HG02938 (cell line): ENCODE results near the gene SNAPC1.
A peak's percentile ranks its signal among the peaks of the same experiment; 100 is the strongest.

Source experiments
- ATAC-seq: cut with Tn5 transposase; IDR thresholded peaks from one replicate; pipeline ENCODE4 v1.9.1; 2021; ENCODE audit warnings: mild to moderate bottlenecking, moderate library complexity; ENCODE audit not compliant: unreplicated experiment

The SNAPC1 gene

DNA sequence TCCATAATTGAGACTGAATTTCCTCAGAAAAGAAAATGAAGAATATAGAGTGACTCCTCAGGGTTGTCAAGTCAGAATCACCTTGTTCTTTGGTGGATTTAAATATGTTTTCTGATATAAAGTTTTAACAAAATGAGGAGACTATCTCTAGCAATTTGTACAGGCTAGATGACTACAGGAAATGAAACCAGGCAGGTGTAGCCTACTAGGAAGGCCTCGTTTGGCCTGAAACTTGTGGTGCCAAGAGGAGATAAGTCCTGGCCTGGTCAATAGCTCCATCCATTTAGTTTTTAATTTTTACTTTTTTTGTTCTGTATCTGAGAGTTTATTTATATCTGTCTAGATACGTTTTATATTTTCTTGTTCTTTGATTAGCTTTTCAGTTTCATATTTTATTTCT, 41.5 kb downstream of the SNAPC1 start:
- no peak for ATAC-seq

DNA sequence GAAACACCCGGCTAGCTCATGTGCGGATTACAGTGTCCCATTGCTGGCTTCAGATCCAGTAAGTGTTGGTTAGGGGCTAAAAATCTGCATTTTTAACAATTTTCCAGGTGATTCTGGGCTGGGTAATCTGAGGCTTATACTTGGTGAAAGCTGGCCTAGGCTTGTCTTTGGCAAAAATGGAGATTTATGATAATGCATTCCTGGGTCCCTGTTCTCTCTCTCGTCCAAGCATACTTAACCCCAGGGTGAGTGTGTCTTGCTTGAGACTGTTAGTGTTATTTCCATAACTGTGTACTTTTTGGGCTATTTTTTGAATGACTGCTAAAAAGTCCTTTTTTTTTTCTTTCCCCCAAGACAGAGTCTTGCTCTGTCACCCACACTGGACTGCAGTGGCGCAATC, 43.2 kb downstream of the SNAPC1 start:
- no peak for ATAC-seq

DNA sequence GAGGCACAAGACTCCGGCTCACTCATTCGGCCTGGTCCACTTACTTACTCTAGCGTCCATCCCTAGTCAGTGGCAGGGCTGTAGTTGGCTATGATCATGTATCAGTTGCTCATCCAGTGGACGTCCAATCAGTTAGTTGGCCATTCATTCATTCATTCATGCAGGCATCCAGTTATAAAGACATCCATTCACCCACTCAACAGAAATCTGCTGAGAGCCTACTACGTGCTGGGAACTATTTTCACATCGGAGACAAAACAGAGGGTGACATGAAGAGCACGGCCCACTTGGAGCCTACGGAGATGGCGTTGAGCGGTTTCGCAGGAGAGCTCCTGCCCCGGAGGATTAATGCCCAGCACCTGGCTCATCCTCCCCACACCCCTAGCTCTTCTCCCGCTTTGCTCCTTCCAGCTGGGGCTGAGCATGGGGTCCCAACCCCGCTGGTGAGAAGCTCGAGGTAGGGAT, 49.7 kb downstream of the SNAPC1 start:
- ATAC-seq, result no peak

DNA sequence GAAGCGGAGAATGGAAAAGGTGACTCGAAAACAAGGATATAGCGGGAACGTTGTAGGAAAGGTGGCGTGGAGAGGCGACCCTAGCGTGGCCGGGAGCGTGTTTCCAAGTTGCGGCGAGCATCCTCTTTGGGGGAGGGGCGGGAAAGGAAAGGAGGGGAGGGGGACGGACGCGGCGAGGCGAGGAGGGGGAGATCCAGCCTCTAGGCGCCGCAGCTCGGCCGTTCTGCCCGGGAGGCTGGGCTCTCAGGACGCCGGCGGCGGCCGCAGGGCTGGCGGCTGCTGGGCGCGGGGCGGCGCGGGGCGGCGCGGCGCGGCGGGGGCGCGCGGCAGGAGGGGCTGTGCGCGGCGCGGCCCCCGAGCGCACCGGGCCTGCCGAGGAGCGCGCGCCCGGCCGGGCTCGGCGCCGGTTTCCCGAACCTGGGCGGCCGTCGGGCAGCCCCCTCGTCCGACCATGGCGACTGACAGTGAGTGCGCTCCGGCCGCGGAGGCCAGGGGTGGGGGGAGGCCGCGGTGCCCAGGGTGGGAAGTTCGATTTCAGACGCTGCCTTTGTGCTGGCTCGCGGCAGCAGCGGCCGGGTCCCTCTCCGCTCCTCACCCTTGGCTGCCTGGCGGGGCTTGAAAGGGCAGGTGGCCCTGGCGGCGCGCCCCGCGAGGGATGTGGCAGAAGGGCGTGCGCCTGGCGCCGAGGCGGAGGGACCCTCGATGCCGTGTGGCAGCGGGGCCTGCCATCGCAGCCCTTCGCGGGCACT, 50.3 kb downstream of the SNAPC1 start, which contains the start of gene SYT16:
Gene SYT16, plus strand, starts transcription at position 357 of the 749 bp plus-strand sequence.
- no peak for ATAC-seq

DNA sequence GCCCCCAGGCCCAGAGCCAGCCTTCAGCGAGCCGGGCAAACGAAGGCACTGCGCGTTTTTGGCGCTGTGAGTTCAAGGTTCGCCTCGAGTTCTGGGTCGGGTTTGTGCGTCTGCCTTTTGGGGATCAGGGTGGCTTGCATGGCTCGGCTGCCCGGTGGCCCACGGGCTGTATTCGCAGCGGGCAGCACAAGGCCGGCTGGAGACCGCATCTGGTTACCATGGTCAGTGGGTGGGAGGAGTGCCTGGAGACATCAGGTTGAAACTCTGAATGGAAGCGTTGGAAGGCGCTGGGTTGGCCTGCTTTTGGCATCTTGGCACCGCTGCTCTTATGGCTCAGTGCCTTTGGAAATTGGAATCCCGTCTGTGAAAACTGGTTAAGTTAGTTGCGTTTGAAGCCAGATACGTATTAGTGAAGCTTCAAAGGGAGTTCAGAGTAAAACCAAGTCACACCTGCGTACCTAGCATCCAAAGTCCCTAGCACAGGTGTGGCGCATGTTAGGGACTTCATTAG, 50.9 kb downstream of the SNAPC1 start:
- ATAC-seq, result no peak

DNA sequence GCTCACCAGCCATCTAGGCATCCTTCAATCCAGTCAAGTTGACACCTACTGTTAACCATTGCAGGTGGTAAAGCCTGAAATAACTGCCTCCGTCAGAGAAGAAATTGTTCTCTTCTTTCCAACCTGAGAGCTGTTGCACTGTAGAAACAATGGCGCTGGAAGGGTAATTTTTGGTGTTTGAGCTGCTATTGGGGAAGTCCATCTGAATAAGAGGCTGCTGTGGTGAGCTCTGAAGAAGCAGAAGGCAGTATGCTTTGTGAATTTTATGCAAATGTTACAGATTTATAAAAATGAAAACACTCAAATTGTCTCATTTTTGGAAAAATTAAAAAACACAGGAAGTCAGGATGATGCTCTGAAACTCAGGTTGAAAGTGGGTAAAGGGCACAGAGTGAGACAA, 60.2 kb downstream of the SNAPC1 start:
- ATAC-seq, result no peak

DNA sequence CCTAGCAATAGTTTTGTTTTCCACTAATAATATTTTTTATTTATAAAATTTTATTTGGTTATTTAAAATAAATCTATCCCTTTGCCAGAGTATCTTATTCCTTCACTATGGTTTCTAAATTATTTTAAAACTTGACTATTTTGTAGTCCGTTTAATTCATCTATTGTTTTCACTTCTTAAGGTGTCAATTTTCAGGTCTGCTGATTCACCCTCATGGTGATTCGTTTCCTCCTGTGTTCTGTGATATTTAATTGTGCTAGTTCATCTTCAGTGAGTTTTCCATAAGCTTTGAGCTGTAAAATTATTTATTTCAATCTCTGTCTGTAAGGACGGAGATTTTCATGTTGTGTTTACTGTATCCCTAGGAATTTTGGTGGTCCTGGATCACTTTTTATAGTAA, 70.6 kb downstream of the SNAPC1 start:
- ATAC-seq, result no peak

DNA sequence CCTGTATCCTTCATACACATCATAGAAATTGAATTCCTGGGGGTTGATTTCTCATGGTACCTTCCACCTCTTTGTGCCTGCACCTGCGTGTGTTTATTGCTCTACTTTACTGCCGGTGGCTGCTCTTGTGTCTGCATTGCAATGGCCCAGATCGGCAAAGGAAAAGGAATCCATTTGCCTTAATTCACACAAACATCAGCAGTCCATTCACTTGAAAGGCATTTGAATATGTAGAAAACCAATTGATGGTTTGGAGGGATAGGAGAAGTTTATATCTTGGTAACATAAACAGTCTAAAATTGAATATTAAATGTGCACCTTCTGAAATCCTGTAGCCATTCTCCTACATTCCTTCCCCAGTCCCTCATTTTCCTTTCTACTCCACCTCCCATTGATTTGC, 74.0 kb downstream of the SNAPC1 start:
- ATAC-seq, result no peak

DNA sequence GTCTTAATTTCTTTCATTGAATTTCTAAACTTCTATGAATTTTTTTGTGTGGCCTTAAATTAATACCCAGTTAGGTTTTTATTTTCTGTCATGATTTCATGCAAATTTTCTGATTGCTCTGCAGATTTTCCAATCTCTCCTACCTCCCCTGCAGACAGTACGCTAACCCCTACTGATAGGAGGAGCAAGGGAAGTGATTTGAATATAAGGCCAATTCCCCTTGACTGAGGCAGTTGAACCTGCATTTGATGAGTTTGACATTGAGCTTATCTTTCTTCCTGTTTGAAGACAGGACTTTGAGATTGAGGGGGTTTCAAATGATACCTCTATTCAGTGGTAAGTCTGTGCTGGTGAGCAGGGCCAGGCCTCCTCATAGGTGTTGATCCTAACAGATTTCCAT, 74.6 kb downstream of the SNAPC1 start:
- no peak for ATAC-seq

DNA sequence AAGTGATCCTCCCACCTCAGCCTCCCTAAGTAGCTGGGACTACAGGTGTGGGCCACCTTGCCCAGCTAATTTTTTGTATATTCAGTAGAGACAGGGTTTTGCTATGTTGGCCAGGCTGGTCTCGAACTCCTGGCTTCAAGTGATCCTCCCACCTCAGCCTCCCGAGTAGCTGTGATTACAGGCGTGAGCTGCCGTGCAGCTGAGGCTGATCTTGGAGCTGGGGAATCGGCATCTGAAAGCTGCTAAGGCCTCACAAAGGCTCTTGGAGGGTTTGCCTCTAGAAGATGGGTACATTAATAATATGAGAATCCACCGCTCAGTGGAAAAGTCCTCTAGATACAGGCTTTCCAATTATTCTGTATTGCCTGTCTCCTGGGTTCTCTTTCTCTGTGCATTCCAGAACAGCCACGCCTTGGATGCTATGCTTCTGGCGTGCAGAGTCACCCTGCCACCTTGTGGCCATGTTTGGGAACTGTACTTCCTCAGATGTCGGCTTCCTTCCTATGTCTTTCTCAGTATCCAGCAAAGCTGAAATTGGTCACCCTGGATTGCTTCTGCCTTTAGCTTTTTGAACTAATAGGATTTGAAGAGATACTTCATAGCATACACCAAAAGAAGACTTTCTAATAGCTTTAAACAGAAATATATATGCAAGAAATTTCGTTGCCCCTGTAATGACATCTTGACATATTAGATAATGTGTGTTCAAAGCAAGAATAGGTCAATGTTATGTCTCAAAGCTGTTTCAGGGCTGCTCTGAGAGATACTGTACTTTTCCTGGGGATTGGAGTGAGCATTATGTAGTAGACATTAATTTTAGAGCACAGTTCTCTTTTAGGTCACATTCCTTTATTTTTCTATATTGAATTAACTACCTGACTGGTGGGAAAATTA, 75.4 kb downstream of the SNAPC1 start:
- peak; percentile 86 for ATAC-seq

DNA sequence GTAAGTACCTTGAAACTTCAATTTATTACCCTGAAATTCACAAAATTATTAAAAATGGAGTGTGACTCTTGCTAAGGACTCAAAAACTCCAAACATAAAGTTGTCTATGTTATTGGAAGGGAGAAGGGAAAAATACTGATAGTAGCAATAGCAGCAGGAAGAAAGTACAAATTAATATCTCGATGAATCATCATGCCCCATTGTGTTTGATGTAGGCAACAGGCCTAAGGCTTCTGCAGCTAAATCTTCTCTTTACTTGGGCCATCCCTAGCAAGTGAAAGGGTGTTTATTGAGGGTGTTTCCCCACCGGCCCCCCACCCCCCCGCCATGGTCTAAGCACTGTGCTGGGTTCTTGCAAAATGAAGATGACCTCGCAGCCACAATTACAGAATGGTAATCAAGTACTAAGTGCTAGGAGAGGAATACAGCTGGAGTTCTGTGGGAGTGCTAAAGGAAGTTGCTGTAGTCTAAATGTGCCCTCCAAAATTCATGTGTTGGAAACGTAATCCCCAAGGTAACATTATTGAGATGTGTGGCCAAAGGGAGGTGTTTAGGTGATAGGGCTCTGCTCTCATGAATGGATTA, 76.5 kb downstream of the SNAPC1 start:
- no peak for ATAC-seq

DNA sequence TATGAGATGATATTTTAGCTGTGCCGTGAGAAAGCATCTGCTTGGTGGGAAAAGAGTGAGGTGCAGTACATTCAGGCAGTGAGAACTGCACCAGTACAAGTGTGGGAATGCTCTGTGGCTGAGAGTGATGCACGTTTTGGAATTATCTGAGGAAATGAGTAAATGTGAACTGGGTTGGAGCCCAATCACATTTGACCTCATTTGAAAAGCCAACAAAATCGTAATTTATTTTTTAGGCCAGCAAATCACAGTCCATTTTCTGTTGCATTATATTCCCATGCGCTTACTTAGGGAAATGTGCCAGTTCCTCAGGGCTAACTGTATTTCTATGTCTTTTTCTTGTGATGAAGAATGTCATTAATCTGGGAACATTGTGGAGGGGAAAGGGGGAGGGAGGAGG, 77.3 kb downstream of the SNAPC1 start:
- no peak for ATAC-seq

DNA sequence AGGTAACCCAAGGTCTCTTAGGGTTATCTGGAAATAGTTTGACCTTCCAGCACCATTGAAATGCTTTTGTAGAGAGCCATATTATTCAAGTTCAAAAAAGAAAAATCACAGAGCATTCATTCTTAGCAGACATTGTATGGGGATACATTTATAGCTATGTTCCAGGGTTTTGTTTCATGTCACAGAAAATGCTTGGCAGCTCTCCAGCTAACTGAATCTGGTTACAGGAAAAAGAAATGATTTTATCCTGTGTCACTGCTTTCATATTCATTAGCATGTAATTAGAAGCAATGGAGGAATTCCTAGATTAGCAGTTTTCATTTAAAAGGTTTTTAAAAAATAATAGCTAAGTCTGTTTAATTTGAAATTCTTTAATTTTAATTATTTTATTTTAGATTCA, 78.9 kb downstream of the SNAPC1 start:
- no peak for ATAC-seq
